SIG-M5 (cell line): Measurements from ENCODE around the gene ALPI.

Source experiments
- DNase-seq: peaks from one replicate; lab custom pipeline; 2025; lab: John Stamatoyannopoulos, UW

Gene ALPI

DNA sequence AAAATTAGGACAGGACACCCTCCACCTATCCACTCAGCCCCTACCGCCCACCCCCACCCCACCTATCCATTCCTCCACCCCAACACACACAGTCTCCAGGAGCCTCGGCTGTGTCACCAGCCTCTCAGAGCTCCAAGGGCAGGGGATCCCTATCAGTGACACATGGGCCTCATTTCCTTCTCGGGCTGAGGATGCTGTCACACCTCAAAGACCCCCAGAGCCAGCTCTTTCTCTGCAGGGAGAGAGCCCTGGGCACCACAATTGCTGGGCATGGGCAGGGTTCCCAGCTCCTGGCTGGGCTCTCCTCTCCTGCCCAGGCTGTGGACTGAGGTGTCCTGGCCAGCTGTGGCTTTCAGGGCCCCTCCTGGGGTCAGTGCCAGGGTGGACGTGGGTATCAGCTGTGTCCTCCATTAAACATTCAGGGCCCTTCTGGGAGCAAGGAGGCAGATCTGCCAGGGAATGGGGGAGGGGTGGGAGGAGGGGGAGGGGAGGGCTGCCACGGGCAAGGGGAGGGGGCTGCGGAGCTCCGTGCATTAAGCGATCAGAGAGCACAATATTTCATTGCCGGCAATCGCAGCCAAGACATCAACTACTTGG, 45.9 kb downstream of the ALPI start:
- no peak for DNase-seq

DNA sequence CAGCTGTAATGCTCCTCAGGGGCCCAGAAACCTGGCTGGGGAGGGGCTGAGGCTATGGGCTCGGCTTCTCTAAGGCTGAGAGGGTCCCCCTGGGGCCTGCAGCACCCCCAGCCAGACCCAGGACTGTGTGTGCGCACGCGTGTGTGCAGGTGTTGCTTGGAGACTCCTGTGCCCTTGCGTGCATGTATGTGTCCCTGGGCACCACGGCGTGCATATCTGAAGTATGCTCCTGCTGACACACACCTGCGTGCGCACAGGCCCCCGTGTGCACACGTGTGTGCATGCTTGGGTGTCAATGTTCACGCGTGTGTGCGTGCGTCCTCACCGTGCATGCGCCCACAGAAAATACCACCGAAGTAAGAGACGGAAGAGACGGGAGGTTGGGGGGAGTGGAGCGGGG, 46.6 kb downstream of the ALPI start:
- no peak for DNase-seq

DNA sequence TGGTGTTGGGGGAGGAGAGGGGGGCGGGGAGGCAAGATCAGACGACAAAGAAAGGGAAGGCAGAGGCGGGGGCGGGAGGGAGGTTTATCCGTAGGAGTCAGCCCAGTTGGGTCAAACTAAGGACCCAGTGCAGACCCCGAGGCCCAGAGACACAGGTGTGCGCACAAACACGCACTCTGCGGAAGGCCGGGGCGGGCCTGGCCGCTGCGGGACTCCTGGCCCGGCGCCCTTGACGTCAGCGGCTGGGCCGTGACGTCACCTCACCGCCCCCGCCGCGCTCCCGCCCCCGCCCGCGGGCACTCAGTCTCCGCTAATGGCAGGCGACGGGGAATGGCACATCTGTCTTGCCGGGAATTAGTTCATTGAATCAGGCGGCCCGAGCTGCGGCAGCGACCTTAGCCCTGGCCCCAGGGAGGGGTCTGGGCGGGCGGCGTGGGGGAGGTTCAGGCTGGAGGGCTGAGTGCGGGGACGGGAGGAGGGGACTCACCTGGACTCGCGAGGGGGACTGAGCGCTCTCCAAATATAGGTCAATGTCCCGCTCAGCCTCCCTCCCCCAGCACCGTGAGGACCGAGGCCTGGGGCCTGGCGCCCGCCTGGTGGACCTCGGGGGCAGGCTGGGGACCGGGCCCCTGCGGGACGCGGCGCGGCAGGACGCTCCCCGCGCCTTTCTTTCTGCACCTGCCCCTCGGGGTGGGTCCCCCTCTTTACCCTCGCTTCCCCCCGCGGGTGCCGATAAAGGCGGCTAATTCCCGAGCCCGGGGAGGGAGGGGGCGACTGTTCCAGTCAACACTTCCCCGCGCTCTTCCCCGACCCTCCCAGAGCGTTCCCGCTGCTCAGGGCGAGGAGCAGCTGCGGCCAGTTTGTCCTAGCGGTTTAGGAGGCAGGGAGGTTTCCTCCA, 47.2 kb downstream of the ALPI start:
- no peak for DNase-seq

DNA sequence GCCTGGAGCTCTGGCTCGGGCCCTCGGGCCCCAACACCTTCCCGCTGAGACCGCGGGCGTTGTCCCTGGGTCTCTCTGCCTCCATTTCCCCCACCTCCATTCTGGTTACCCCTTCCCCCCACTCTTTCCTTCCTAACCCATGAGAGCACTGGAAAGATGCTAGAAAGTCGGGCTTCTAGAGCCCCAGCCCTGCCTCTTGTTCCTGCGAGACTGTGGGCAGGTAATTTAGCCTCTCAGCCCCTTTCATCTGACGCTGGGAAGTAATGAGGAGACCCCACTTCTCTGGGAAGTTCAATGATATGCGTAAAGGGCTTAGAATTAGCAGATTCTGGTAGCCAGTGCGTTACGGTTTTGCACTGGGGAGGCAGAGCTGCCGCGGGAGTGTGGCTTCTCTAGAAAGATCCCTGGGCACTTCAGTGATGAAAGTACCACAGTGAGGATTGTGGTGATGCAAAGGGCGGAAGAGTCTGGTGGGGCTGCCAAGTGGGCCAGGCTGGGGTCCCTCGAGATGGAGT, 47.9 kb downstream of the ALPI start:
- DNase-seq, result no peak

DNA sequence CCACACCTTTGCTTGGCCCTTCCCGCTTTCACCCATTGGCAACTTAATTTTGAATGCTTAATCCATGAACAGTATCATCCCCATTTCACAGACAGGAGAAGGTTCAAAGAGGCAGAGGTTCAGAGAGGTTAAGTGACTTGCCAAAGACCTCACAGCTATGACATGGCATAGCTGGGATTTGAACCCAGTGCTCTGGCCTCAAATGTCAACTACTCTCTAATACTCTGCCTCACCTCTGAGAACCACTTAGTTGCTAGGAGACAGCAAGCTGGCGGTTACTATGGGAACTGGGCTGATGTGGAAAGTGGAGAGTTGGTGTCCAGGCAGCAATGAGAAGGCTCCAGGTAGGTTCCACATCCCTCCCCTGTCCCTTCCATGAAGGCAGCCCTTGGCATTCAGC, 48.5 kb downstream of the ALPI start:
- no peak for DNase-seq

DNA sequence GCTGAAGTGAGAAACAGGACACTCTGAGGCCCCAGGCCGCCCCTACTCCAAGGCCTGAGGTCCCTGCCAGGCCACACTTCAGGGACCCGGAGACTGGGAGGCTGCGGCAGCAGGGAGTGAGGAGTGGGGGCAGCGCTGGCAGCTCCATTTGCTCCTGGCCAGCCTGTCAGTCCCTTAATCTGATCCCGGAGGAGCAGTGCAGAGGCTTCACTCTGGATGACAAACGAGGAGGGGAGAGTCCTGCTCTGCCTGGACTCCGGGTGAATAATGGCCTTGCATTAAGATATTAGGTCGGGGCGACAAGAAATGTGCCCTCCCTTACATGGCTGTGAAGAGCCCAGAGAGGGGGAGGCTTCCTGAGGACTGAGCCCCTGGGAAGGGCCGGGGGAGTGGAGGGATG, 49.9 kb downstream of the ALPI start:
- DNase-seq, result no peak

DNA sequence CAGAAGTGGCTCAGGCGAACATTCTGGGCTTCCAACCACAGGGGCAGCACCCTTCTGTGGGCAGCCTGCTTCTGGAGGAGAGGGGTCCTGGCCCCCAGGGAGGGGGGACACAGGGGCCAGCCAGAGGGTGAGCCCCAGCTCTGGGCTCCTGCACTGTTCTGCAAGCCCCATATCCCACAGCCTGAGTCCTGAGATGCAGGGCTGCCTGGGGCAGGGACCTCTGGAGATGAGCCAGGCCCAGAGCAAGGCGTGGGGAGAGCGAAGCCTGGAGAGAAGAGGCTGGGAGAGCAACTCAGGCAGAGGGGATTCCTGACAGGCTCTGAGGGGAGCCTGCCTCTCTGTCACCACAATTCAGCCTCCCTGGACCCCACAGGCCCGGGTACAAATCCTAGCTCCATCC, 50.8 kb downstream of the ALPI start:
- no peak for DNase-seq

DNA sequence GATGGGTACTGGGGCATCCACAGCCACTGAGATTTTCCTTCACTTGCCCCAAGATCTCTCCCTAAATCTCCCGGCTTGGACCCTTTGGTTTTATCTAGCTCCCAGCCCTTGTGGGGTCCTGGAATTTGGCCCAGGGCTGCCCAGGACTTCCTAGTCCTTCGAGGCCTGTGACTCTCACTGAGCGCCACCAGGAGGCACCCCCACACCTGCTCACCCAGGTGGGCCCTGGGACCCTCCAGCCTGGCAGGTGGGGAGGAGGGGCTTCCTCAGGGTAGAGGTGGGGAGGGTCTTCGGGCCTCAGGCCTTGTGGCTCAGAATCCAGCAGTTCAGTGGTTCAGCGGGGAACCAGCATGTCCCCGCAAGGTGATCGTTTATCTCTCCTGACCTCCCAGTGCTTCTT, 52.3 kb downstream of the ALPI start:
- no peak for DNase-seq
